CD4-positive, alpha-beta memory T cell (primary cell): ENCODE results near the gene CDAN1. TPM values are rescaled to one million over a fixed set of nuclear protein-coding genes. Genes with fewer than 3 reads are reported as not detected.

Experiments
- CTCF ChIA-PET: fragments of 350-600 bp; sonication (Branson Sonifier 250); formaldehyde crosslinking; loops from one replicate; lab custom pipeline; 2021; ENCODE audit warnings: inconsistent platforms; ENCODE audit not compliant: partially characterized antibody; lab: Charles Lee
- POLR2A ChIA-PET: fragments of 350-600 bp; sonication (Branson Sonifier 250); formaldehyde crosslinking; loops from one replicate; lab custom pipeline; 2021; ENCODE audit not compliant: partially characterized antibody; lab: Charles Lee
- DNase-seq, 5 donors: peaks; one replicate each; pipeline versions ENCODE4 v3.0.0 to v3.0.0-alpha.2; 2020 to 2022; ENCODE audit warnings: mixed read lengths in 1 of 5
- H3K27ac ChIP-seq: one replicate; pipeline ENCODE4 v1.7.0; 2013; ENCODE audit warnings: low read depth, low read length
- H3K27me3 ChIP-seq: 2 replicates; pipeline ENCODE4 v1.7.0; 2013; ENCODE audit warnings: mild to moderate bottlenecking, low read length, moderate library complexity; ENCODE audit not compliant: insufficient read depth
- H3K36me3 ChIP-seq: 2 replicates; pipeline ENCODE4 v1.7.0; 2013; ENCODE audit warnings: mild to moderate bottlenecking, low read length, moderate library complexity; ENCODE audit not compliant: insufficient read depth
- H3K4me1 ChIP-seq: 2 replicates; pipeline ENCODE4 v1.7.0; 2013; ENCODE audit warnings: mild to moderate bottlenecking, low read length, moderate library complexity; ENCODE audit not compliant: insufficient read depth
- H3K4me3 ChIP-seq, 2 donors: one replicate each; pipeline ENCODE4 v1.7.0; 2013; ENCODE audit warnings: low read length in 2 of 2, mild to moderate bottlenecking in 1 of 2
- H3K9me3 ChIP-seq, 2 donors: one replicate each; pipeline ENCODE4 v1.7.0; 2013; ENCODE audit warnings: low read length in 2 of 2, control low read depth in 1 of 2; ENCODE audit not compliant: control insufficient read depth in 1 of 2
- H3K27ac Mint-ChIP-seq, 7 donors: one replicate each; pipeline ENCODE4 v1.8.0; 2020 to 2021; ENCODE audit warnings: mixed read lengths in 7 of 7, mild to moderate bottlenecking in 6 of 7, inconsistent platforms in 3 of 7, moderate library complexity in 3 of 7
- H3K27me3 Mint-ChIP-seq, 2 donors: one replicate each; pipeline ENCODE4 v1.8.0; 2020 to 2021; ENCODE audit warnings: mixed read lengths in 2 of 2
- H3K36me3 Mint-ChIP-seq, 2 donors: one replicate each; pipeline ENCODE4 v1.8.0; 2020 to 2021; ENCODE audit warnings: mixed read lengths in 2 of 2, inconsistent platforms in 1 of 2, mild to moderate bottlenecking in 1 of 2
- H3K4me1 Mint-ChIP-seq, 4 donors: one replicate each; pipeline ENCODE4 v1.8.0; 2020 to 2021; ENCODE audit warnings: mixed read lengths in 4 of 4, mild to moderate bottlenecking in 1 of 4
- H3K4me3 Mint-ChIP-seq, 8 donors: one replicate each; pipeline ENCODE4 v1.8.0; 2020 to 2021; ENCODE audit warnings: mixed read lengths in 8 of 8, mild to moderate bottlenecking in 7 of 8, moderate library complexity in 6 of 8, inconsistent platforms in 3 of 8
- H3K9me3 Mint-ChIP-seq, 8 donors: one replicate each; pipeline ENCODE4 v1.8.0; 2020 to 2021; ENCODE audit warnings: mixed read lengths in 8 of 8, mild to moderate bottlenecking in 5 of 8, inconsistent platforms in 3 of 8, moderate library complexity in 1 of 8
- intact Hi-C: fragments of 100-400 bp; cut with micrococcal nuclease; formaldehyde crosslinking; loops from one replicate; pipeline ENCODE4 v1.15.1; 2023
- polyA plus RNA-seq, 2 donors: library from polyadenylated mRNA; unstranded; fragments of 300-500 nt; fragmentation: Illumina TruSeq; gene quantifications; one replicate each; pipeline ENCODE4 v1.2.3, GENCODE V29; 2021
- total RNA-seq, 2 experiments: library from RNA; stranded (reverse); gene quantifications; one replicate each; pipeline ENCODE4 v1.2.3, GENCODE V29; 2021

CDAN1 gene
- total and polyA plus RNA-seq, 4 experiments from 2014 or later = 5.7 to 36.5 (median 22.3) TPM

DNA sequence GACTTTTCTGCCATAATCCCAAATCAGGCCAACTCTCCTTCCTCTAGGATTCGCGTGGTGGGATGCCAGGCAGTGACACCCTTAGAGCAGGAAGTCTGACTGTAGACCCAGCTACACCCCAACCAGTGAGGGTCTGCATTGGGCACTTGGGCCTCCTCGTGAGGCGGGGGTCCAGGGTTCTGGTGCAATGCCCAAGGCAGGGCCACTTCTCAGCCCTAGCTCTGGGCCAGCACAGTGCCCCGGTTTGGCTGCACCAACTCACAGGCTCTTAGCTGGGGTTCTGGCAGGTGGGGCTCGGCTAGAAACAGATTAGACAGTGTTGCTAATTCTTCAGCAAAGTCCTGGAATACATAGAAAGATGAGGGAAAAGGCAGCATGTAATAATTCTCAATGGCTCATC is 12.7 kb downstream of the CDAN1 start:
- Histone ChIP-seq H3K36me3 (peaks cover 48% of the 10 kb centered on the region), H3K4me1 (no peaks in the 10 kb centered on the region), H3K27me3 (no peaks in the 10 kb centered on the region), H3K9me3 (no peaks in the 10 kb centered on the region), H3K4me3 (no peak overlapping the region), H3K27ac (no peak overlapping the region)
- Mint-ChIP-seq H3K9me3 (no peaks in the 10 kb centered on the region), H3K4me3 (no peak overlapping the region), H3K27me3 (no peaks in the 10 kb centered on the region), H3K27ac (peak overlapping the region in 2 of 7 donors; percentile 7 to 57), H3K4me1 (no peaks in the 10 kb centered on the region), H3K36me3 (peaks cover 43 to 68% of the 10 kb centered on the region in 2 donors)
- ChIA-PET CTCF (no interaction called here), POLR2A (no interaction called here)
- intact Hi-C loops = no loop called here
- DNase-seq = no peak

DNA sequence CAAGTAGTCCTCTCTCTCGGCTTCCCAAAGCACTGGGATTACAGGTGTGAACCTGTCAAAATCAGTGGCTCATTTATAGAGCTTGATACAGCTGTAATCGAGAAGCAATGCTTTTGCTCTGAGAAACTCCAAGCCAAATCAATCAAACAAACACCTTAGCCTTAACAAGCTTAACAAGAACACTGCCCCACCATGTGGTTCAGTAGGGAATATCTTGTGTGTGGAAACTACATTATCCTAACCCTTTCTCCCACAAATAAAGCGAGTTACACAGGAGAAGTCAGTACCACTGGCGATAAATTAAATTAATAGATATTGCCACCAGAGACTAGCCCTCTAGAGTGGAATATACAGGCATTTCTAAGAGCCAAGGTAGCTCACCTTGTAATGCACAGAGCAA is 13.9 kb downstream of the CDAN1 start:
- no peak overlapping the region for H3K4me3 Mint-ChIP-seq
- H3K4me1 Mint-ChIP-seq = no peaks in the 10 kb centered on the region
- Histone ChIP-seq H3K36me3 (peaks cover 40% of the 10 kb centered on the region), H3K27me3 (no peaks in the 10 kb centered on the region), H3K4me1 (no peaks in the 10 kb centered on the region), H3K27ac (no peak overlapping the region), H3K9me3 (no peaks in the 10 kb centered on the region), H3K4me3 (no peak overlapping the region)
- DNase-seq = no peak
- H3K27me3 Mint-ChIP-seq = no peaks in the 10 kb centered on the region
- H3K36me3 Mint-ChIP-seq = peaks cover 39 to 58% of the 10 kb centered on the region in 2 donors
- intact Hi-C loops = no loop called here
- H3K27ac Mint-ChIP-seq = peak overlapping the region in 2 of 7 donors; percentile 42 to 46
- CTCF ChIA-PET = no interaction called here
- H3K9me3 Mint-ChIP-seq = no peaks in the 10 kb centered on the region
- POLR2A ChIA-PET = no interaction called here

- intact Hi-C loops = no loop called here
- Mint-ChIP-seq H3K36me3 (peaks cover 33 to 50% of the 10 kb centered on the region in 2 donors), H3K4me3 (no peak overlapping the region), H3K27me3 (no peaks in the 10 kb centered on the region), H3K4me1 (no peaks in the 10 kb centered on the region), H3K9me3 (no peaks in the 10 kb centered on the region), H3K27ac (no peak overlapping the region)
- no peaks in the 10 kb centered on the region for H3K9me3 ChIP-seq
- no peaks in the 10 kb centered on the region for H3K27me3 ChIP-seq
- no peaks in the 10 kb centered on the region for H3K4me1 ChIP-seq
- no peak overlapping the region for H3K27ac ChIP-seq
- no peak for DNase-seq
- no peak overlapping the region for H3K4me3 ChIP-seq
- H3K36me3 ChIP-seq = peaks cover 30% of the 10 kb centered on the region
- POLR2A ChIA-PET = no interaction called here
- CTCF ChIA-PET = no interaction called here
Observed at GRCh38 chr15:42721916-42722315, 15.0 kb downstream of the CDAN1 start.

DNA sequence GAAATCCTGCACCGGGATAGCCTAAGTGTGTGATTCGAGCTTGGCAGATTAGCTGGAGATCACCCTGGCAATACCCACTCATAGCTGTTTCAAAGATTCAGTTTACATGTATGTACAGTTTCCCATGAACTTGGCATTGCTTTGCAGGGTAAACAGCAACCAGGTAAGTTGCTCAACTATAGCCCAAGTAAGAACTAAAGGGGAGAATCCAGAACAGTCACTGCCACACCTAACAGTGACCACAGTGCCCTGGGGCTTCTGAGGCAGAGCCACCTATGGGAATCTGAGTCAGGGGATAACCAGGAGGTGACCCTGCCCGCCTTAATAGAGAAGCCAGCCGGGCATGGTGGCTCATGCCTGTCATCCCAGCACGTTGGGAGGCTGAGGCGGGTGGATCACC is 15.9 kb downstream of the CDAN1 start:
- H3K27ac ChIP-seq = no peak overlapping the region
- Mint-ChIP-seq H3K27me3 (no peaks in the 10 kb centered on the region), H3K4me3 (no peak overlapping the region), H3K27ac (peak overlapping the region in 2 of 7 donors; percentile 37 to 83), H3K4me1 (no peaks in the 10 kb centered on the region), H3K36me3 (peaks cover 26 to 43% of the 10 kb centered on the region in 2 donors), H3K9me3 (no peaks in the 10 kb centered on the region)
- ChIA-PET POLR2A (no interaction called here), CTCF (no interaction called here)
- no peaks in the 10 kb centered on the region for H3K9me3 ChIP-seq
- intact Hi-C loops = no loop called here
- H3K4me1 ChIP-seq = no peaks in the 10 kb centered on the region
- no peaks in the 10 kb centered on the region for H3K27me3 ChIP-seq
- peaks cover 21% of the 10 kb centered on the region for H3K36me3 ChIP-seq
- DNase-seq = no peak
- no peak overlapping the region for H3K4me3 ChIP-seq

DNA sequence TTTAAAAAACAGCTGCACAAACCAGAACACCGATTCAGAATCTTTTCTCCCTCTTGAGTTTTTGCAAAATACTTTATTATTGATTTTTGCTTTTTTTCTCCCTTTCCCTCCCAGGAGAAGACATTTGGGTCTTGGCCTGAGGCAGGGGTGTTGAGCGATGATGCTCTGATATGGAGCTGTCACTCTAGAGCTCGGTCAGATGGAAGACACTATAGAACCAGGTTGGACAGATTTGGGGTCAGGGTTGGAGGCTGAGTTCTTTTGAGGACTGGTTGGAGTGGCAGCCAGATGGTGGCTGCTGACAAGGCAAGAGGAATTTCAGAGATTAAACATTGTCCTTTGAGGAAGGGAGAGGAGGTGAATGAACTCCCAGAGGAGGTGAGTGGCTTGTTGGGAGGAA is 16.9 kb downstream of the CDAN1 start:
- POLR2A ChIA-PET = no interaction called here

DNA sequence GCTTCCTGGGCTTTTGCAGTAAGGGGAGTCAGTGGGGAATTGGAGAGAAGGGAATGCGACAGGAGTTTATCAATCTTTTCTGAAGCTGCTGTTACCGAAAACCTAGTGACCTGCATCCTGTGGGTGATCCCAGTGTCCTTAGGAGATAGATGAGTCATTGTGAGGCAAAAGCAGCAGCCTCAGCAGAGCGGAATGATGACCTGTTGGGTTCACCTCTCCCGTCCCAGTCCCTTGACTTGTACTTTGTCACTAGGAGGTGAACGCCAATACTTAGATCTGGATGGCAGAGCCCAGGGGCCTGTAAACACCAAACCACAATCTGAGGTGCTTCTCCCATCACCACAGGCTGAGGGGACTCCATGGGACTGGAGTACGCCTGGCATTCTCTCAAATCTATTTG is 17.9 kb downstream of the CDAN1 start:
- no peak overlapping the region for H3K27ac ChIP-seq
- no peak overlapping the region for H3K27ac Mint-ChIP-seq
- H3K27me3 Mint-ChIP-seq = no peaks in the 10 kb centered on the region
- intact Hi-C loops = no loop called here
- H3K36me3 Mint-ChIP-seq = peaks cover 12 to 27% of the 10 kb centered on the region in 2 donors
- ChIA-PET POLR2A (no interaction called here), CTCF (no interaction called here)
- H3K27me3 ChIP-seq = no peaks in the 10 kb centered on the region
- H3K4me3 Mint-ChIP-seq = no peak overlapping the region
- no peaks in the 10 kb centered on the region for H3K9me3 Mint-ChIP-seq
- H3K9me3 ChIP-seq = no peaks in the 10 kb centered on the region
- H3K4me1 Mint-ChIP-seq = no peaks in the 10 kb centered on the region
- no peak overlapping the region for H3K4me3 ChIP-seq
- no peaks in the 10 kb centered on the region for H3K4me1 ChIP-seq
- H3K36me3 ChIP-seq = peaks cover 4% of the 10 kb centered on the region
- no peak for DNase-seq

More for the DNA sequence above, 16.9 kb downstream of the CDAN1 start:
- Mint-ChIP-seq H3K27me3 (no peaks in the 10 kb centered on the region), H3K27ac (peak overlapping the region in 6 of 7 donors; percentile 26 to 84 (median 55)), H3K4me1 (no peaks in the 10 kb centered on the region), H3K4me3 (no peak overlapping the region), H3K9me3 (no peaks in the 10 kb centered on the region), H3K36me3 (peaks cover 20 to 37% of the 10 kb centered on the region in 2 donors)
- no peak overlapping the region for H3K27ac ChIP-seq
- no peak for DNase-seq
- no peak overlapping the region for H3K4me3 ChIP-seq
- H3K27me3 ChIP-seq = no peaks in the 10 kb centered on the region
- CTCF ChIA-PET = no interaction called here
- no peaks in the 10 kb centered on the region for H3K9me3 ChIP-seq
- H3K4me1 ChIP-seq = no peaks in the 10 kb centered on the region
- intact Hi-C loops = no loop called here
- H3K36me3 ChIP-seq = peaks cover 14% of the 10 kb centered on the region

- POLR2A ChIA-PET = no interaction called here
- Mint-ChIP-seq H3K27ac (no peak overlapping the region), H3K9me3 (no peaks in the 10 kb centered on the region), H3K4me3 (no peak overlapping the region), H3K36me3 (peaks cover 6 to 12% of the 10 kb centered on the region in 2 donors), H3K27me3 (no peaks in the 10 kb centered on the region), H3K4me1 (no peaks in the 10 kb centered on the region)
- Histone ChIP-seq H3K36me3 (no peaks in the 10 kb centered on the region), H3K4me3 (no peak overlapping the region), H3K27me3 (no peaks in the 10 kb centered on the region), H3K9me3 (no peaks in the 10 kb centered on the region), H3K27ac (no peak overlapping the region), H3K4me1 (no peaks in the 10 kb centered on the region)
- no peak for DNase-seq
- intact Hi-C loops = no loop called here
- CTCF ChIA-PET = interaction anchor here (1.6 kb wide), 1 partner anchor 13 kb away, joined by 3 read pairs; no protein-coding TSS in a partner anchor
Observed at GRCh38 chr15:42716626-42717025, 20.3 kb downstream of the CDAN1 start.
